KOPT-K1 (cell line): Measurements from ENCODE around the gene SLC5A4.

Source experiments
- H3K27ac ChIP-seq: fragments of 200-600 bp; sonication (generic); 2 replicates; pipeline ENCODE4 v1.5.1; 2016; ENCODE audit warnings: antibody characterized with exemption, mild to moderate bottlenecking, low read depth, low read length; ENCODE audit not compliant: poor library complexity, severe bottlenecking
- H3K36me3 ChIP-seq: fragments of 200-600 bp; sonication (generic); 2 replicates; pipeline ENCODE4 v1.5.1; 2017; ENCODE audit warnings: antibody characterized with exemption, mild to moderate bottlenecking, low read length, moderate library complexity; ENCODE audit not compliant: insufficient read depth
- H3K9me3 ChIP-seq: fragments of 200-600 bp; sonication (generic); 2 replicates; pipeline ENCODE4 v1.5.1; 2017; ENCODE audit warnings: antibody characterized with exemption, low read length, mild to moderate bottlenecking; ENCODE audit not compliant: insufficient read depth, poor library complexity, severe bottlenecking

SLC5A4 gene

DNA sequence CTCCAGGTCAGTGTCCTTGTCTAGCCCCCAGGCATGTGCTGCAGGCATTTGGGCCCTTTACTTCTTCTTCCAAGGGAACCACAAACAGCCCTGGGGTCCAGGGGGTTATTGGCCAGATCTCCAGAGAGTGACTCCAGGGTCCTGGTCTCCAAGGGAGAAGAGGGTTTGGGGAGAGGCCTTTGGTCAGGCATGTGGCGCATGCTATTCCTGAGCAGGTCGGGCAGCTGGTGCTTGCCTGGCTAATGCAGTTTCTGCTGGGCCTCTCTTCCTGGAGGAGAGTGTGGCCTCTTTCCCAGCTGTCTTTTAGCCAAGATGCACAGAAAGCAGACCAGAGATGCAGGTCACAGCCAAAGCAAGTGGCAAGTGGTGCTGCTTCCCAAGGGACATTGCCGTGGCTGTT is 46.5 kb downstream of the SLC5A4 start:
- Histone ChIP-seq H3K27ac (no peak overlapping the region), H3K36me3 (no peaks in the 10 kb centered on the region), H3K9me3 (no peaks in the 10 kb centered on the region)

DNA sequence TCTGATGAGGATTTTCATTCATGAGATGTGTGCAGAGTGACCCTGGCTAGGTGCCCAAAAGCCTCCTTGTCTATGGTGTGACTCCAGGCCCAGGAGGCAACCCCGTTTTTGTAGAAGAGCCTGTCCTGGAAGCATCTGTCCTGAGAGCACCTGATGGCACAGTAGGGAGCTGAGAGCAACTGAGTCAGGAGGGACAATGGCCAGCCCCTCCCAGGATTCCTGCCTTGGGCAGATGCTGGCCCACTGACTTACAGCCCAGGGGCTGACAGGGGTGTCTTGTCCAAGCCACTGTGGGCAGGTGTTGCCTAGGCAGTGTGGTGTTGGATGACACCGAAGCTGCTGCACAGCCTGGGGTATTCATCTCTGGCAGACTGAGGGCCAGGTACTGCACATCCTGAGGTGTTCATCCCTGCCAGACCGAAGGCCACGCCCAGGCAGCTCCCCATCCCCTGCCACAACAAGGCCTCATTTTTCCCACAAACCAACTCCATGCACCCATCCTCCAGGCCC is 47.1 kb downstream of the SLC5A4 start:
- Histone ChIP-seq H3K36me3 (no peaks in the 10 kb centered on the region), H3K27ac (no peak overlapping the region), H3K9me3 (no peaks in the 10 kb centered on the region)

DNA sequence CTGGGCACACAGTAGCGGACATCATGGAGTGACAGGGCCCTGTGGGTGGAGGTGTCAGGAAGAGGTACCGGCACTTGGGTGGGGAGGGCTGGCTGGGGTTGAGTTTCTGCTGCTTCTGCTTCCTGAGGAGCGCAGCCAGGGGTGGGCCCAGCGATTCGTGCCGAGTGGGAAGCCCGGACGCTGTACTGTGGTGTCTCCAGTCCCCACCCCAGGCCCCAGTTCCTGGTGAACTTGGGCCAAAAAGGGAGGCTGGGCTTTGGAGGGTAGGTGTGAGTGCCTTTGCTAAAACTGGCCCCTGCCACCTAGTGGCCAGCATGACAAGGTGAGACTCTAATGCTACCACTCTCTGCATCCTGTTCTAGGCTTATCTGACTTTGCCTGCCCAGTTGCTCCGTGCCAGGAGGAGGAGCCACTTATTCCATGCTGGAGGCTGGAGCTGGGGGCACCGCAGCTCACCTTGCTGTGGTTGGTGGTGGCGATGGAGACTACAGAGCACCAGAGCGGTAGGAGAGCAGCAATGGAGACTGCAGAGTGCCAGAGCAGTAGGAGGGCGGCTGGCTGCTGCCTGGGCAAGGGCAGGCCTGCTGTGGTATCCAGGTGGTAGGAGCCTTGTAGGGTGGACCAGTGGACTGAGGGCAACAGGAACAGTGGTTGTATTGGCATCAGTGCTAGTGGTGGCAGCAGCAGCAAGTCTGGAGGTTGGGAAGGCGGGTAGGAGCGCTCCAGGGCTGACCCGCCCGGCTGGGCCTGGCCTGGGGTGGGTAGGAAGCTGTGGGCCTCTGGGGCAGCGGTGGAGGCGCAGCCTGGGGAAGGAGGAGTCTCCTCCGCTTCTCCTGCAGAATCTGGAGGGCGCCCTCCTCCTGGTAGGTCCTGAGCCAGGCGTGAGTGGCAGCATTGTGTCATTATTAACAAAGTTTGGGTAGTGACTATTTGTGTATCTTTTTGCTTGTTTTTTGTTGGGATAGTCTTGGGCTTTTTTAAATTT is 48.1 kb downstream of the SLC5A4 start:
- Histone ChIP-seq H3K9me3 (no peaks in the 10 kb centered on the region), H3K27ac (no peak overlapping the region), H3K36me3 (no peaks in the 10 kb centered on the region)

DNA sequence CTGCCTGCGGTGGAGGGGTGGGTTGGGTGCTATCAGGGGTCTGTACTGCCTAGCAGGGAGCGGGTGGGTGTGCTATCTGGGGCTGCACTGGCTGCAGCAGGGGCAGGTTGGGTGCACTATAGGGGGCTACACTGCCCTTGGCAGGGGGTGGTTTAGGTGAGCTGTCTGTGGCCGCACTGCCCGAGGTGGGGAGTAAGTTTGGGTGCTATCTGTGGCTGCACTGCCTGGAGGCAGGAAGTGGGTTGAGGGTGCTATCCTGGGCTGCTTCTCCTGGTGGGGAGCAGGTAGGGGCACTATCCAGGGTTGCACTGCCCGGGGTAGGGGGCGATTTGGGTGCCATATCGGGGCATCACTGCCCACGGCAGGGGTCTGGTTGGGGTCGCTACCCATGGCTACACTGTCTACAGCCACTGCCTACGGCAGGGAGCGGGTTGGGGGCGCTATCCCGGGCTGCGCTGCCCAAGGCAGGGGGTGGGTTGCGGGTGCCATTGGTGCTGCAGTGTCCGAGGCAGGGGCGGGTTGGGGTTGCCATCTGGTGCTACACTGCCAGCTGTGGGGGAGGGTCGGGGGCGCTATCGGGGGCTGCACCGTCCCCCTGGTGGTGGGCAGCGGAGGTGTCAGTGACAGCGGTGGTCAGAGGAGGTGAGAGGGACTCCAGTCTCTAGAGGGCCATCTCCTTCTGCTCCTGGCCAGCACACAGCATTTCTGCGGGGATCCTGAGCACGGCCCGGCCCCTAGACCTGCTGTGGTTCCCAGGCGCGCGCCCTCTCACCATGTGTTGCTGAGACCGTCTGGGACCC is 49.0 kb downstream of the SLC5A4 start:
- Histone ChIP-seq H3K9me3 (no peaks in the 10 kb centered on the region), H3K36me3 (no peaks in the 10 kb centered on the region), H3K27ac (no peak overlapping the region)

DNA sequence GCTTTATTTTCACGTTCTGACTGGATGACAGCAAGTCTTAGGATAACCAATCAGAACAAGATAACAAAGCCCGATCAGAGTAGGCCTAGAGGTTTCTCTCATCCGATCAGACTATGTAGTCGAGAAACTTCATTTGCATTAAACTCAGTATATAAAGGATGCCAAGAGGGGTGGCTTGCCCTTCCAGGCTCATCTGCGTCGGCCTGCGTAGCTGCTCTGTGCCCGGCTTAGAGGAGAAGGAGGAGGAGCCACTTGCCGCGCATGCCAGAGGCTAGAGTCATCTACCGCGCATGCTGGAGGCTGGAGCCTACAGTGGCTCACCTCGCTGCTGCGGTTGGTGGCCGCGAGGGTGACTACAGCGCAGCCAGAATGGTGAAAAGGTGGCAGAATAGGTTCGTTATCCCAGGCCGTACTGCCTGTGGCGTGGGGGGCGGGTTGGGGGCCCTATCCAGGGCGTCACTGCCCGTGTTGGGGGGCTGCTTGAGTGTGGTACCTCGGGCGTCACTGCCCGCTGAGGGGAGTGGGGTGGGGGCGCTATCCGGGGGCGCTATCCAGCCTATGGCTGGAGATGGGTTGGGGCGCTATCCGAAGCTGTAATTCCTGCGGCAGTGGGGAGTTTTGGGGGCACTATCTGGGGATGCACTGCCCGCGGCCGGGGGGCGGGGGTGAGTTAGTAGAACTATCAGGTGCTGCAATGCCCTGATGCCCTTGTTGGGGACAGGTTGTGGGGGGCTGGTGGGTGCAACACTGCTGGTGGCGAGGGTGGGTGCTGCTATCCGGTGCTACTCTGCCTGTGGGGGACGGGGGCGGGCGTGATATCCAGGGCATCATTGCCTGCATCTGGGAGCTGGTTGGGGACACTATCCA is 50.1 kb downstream of the SLC5A4 start, which contains the start of gene RFPL2:
TSS of gene RFPL2 (minus strand) at position 218 of the 867 bp plus-strand sequence. CDS start 2,622 bp downstream, outside the sequence.
- H3K27ac ChIP-seq: no peak within 1 kb of the TSS
- no peaks in the 10 kb centered on the region for H3K9me3 ChIP-seq
- H3K36me3 ChIP-seq: no peaks in the 10 kb centered on the region

DNA sequence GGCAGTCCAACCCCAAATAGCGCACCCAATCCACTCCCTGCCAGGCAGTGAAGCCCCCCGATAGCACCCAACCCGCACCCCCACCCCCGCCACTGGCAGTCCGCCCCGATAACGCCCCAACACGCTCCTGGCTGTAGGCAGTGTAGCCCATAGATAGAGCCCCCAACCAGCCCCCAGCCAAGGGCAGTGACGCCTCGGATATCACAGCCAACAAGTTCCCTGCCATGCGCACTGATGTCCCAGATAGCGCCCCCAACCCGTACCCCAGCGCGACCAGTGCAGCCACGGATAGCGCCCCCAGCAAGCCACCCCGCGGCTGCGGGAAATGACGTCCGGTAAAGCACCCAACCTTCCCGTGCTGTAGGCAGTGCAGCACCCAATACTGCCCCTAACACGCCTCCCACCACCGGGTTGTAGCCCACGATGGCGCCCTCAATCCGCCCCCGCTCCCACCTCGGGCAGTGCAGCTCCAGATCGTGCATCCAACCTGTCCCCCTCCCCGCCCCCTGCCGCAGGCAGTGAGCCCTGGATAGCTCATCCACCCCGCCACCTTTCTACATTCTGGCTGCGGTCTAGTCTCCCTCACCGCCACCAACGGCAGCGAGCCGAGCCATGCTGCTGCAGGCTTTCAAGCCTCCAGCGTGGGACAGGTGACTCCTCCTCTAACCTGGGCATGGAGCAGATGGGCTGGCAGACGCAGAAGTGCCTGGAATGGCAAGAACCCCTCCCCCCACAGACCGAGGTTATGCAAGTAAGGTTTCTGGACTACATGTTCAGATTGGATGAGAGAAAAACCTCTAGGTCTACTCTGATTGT is 50.9 kb downstream of the SLC5A4 start:
- Histone ChIP-seq H3K9me3 (no peaks in the 10 kb centered on the region), H3K27ac (no peak overlapping the region), H3K36me3 (no peaks in the 10 kb centered on the region)

DNA sequence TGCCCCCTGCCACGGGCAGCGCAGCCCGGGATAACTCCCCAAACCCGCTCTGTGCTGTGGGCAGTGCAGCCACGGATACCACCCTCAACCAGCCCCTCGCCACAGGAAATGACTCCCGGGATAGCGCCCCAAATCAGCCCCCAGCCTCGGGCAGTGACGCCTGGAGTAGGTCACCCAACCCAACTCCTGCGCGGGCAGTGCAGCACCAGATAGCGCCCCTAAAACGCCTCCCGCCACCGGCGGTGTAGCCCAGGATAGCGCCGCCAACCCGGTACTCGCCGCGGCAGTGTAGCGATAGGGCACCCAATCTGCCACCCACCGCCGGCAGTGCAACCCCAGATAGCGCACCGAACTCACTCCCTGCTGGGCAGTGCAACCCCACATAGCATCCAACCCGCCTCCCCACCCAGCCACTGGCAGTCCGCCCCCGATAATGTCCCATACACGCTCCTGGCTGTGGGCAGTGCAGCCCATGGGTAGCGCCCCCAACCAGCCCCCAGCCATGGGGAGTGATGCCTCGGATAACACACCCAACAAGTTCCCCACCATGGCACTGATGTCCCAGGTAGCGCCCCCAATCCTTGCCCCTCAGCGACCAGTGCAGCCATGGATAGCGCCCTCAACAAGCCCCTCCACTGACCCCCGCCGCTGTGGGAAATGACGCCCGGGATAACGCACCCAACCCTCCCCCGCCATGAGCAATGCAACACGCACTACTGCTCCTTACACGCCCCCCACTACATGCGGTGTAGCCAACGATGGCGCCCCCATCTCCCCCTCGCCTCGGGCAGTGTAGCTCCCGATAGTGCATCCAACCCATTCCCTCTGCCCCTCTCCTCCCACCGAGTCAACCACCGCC is 51.7 kb downstream of the SLC5A4 start:
- H3K9me3 ChIP-seq: no peaks in the 10 kb centered on the region
- no peak overlapping the region for H3K27ac ChIP-seq

DNA sequence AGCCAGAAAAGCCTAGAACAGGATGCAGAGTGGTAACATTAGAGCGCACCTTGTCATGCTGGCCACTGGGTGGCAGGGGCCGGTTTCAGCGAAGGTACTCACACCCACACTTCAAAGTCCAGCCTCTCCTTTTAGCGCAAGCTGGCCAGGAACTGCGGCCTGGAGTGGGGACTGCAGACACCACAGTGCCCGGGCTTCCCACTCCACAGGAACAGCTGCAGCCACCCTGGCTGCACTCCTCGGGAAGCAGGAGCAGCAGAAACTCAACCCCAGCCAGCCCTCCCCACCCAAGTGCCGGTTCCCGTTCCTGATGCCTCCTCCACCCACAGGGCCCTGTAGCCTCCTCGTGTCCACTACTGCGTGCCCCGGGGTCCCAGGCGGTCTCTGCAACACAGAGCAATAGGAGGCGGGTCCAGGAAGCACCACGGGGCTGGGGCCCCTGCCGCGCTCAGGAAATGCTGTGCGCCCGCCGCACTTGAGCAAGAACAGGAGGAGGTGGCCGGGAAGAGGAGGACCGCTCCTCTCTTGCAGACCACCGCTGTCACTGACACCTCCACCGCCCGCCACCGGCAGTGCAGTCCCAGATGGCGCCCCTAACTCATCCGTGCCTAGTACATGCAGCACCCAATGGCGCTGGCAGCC is 52.5 kb downstream of the SLC5A4 start:
- Histone ChIP-seq H3K9me3 (no peaks in the 10 kb centered on the region), H3K36me3 (no peaks in the 10 kb centered on the region), H3K27ac (no peak overlapping the region)

More for the DNA sequence above, 51.7 kb downstream of the SLC5A4 start:
- no peaks in the 10 kb centered on the region for H3K36me3 ChIP-seq

DNA sequence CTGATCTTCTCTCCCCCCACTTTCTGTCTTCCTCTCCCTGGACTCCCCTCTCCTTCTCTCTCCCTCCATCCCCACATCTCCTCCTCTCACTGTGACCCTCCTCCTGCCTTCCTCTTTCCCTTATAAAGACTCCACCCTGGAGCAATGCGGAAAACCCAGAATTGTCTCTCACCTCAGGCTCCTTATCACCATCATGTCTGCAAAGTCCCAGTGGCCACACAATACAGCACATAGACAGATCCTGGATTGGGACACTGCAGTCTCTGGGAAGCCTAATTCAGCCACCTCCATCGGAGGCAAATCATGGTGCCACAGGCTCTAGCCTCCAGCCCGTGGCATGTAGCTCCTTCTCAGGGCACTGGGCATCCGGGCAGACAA is 53.0 kb downstream of the SLC5A4 start:
- H3K9me3 ChIP-seq: no peaks in the 10 kb centered on the region
- H3K36me3 ChIP-seq: no peaks in the 10 kb centered on the region
- no peak overlapping the region for H3K27ac ChIP-seq

DNA sequence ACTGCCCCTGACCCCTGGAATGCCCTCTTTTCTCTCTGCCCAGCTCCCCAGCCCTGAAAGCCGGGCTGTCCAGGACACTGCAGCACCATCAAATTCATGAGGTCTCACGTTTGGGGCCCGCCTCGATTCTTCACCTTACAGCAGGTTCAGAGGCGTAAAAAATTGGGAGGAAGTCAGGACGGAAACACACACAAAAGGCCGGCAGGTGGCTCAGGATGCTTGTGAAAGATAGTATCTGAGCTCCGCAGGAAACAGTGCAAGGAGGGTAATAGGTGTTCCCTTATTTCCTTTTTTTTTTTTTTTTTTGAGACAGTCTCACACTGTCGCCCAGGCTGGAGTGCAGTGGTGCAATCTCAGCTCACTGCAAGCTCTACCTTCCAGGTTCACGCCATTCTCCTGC is 54.4 kb downstream of the SLC5A4 start:
- Histone ChIP-seq H3K27ac (no peak overlapping the region), H3K9me3 (no peaks in the 10 kb centered on the region), H3K36me3 (no peaks in the 10 kb centered on the region)

DNA sequence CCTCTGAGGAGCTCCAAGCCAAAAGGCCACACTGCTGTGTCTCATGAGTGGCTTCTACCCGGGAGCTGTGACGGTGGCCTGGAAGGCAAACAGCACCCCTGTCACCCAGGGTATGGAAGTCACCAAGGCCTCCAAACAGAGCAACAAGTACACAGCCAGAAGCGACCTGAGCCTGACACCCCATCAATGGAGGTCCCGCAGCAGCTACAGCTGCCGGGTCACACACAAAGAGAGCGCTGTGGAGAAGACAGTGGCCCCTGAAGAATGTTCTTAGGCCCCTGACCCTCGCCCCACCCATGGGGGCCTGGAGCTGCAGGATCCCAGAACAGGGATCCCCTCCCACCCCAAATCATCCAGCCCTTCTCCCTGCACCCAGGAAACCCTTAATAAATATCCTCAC is 55.2 kb downstream of the SLC5A4 start:
- Histone ChIP-seq H3K36me3 (no peaks in the 10 kb centered on the region), H3K27ac (no peak overlapping the region), H3K9me3 (no peaks in the 10 kb centered on the region)

DNA sequence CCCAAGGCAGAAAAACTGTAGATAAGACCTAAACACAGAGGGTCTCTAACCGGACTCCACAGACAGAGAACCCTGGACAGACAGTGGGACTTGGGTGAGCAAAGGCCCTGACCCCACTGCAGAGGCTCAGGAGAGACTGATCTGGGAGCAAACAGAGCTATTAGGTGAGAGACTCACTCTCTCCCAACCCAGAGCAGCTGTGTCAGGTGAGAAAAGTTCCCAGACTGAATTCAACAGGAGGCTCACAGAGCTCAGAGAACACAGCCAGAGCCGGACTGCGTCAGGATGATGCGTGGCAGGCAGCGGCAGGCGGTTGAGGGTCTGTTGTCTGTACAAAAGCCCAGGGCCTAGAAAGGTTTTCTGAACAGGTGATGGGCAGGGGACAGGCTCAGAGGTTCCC is 55.8 kb downstream of the SLC5A4 start:
- Histone ChIP-seq H3K9me3 (no peaks in the 10 kb centered on the region), H3K36me3 (no peaks in the 10 kb centered on the region), H3K27ac (no peak overlapping the region)
